Mammary epithelial cell (primary cell): ENCODE data around the gene AIP.

ENCODE experiments used
- EZH2 ChIP-seq: IDR thresholded peaks from 2 replicates; pipeline ENCODE4 v1.6.1; 2012; ENCODE audit warnings: low read length, inconsistent platforms, borderline replicate concordance
- TF ChIP-seq, protein P1 (sequence below), 2 donors: IDR thresholded peaks in 1 of 2; conservative IDR thresholded peaks in 1 of 2; 2 replicates each; pipeline ENCODE4 v1.5.1; 2011 to 2012; ENCODE audit warnings: inconsistent platforms in 2 of 2, low read length in 2 of 2, mild to moderate bottlenecking in 2 of 2, control low read depth in 1 of 2, low read depth in 1 of 2; ENCODE audit not compliant: insufficient read depth in 1 of 2; ENCODE audit errors: extremely low read depth in 1 of 2

DNA sequence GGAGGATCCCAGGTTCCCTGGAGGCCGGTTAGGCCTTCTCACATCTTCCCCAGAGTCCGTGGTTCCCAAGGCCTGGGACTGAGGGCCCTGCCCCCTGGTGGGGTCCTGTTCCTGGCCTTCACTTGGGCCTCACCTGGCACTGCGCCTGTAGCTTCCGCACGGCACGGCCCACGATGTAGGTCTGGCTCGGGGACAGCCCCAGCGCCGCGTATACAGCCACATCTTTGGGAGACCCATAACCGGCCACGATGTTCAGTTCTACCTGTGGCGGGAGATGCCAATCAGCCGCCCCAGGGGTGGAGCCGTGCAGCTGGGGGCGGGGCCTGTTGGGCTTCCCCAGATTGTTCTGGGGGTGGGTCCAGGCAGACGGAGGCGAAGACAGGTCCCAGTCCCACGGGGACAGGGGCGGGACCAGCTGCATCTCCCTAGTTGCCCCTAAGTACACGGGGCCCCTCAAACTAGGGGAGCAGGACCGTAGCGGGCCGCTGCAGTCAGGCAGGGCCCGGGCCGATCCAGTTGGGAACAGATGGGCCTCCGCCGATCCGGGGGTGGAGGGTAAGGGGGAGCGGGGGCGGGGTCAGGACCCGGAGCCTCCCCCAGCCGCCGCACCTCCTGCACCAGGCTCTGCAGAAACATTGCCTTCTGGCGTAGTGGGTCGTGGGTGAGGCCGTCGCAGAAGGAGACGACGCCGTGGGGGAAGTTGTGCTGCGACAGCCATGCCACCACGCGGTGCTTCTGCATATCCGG, 10.1 kb downstream of the AIP start:
- TF ChIP-seq, protein P1, sequence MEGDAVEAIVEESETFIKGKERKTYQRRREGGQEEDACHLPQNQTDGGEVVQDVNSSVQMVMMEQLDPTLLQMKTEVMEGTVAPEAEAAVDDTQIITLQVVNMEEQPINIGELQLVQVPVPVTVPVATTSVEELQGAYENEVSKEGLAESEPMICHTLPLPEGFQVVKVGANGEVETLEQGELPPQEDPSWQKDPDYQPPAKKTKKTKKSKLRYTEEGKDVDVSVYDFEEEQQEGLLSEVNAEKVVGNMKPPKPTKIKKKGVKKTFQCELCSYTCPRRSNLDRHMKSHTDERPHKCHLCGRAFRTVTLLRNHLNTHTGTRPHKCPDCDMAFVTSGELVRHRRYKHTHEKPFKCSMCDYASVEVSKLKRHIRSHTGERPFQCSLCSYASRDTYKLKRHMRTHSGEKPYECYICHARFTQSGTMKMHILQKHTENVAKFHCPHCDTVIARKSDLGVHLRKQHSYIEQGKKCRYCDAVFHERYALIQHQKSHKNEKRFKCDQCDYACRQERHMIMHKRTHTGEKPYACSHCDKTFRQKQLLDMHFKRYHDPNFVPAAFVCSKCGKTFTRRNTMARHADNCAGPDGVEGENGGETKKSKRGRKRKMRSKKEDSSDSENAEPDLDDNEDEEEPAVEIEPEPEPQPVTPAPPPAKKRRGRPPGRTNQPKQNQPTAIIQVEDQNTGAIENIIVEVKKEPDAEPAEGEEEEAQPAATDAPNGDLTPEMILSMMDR (conservative IDR thresholded peaks at IDR 0.05 in 1 of 2, IDR thresholded peaks at IDR 0.05 in 1 of 2; ENCODE audit: extremely low read depth in 1 of 2, insufficient read depth in 1 of 2, low read depth in 1 of 2, low read length in 2 of 2): no peak
- TF ChIP-seq EZH2: no peak
